ENCODE data around the gene CACHD1. TPM values are rescaled to one million over a fixed set of nuclear protein-coding genes. Genes with fewer than 3 reads are reported as not detected.

Gene CACHD1
- total RNA-seq, 2 experiments from 2014 or later = not detected

- H3K36me3 ChIP-seq (ENCODE audit: insufficient read depth, low read length) = no peaks in the 10 kb centered on the region
- ChIA-PET POLR2A (no interaction called here), CTCF (ENCODE audit: unreplicated experiment) (no interaction called here)
- DNase-seq (ENCODE audit: low spot score) = no peak
- intact Hi-C loops (cut with micrococcal nuclease; ENCODE audit: unreplicated experiment) = no loop called here
- H3K4me2 ChIP-seq (ENCODE audit: low read length) = no peak overlapping the region
- no peaks in the 10 kb centered on the region for H3K79me2 ChIP-seq (ENCODE audit: insufficient read depth, low read depth, low read length)
- H3K4me3 ChIP-seq (ENCODE audit: low read depth, low read length, poor library complexity, severe bottlenecking) = no peak overlapping the region
- no peaks in the 10 kb centered on the region for H4K20me1 ChIP-seq (ENCODE audit: insufficient read depth, low read length)
- no peak overlapping the region for H3K27ac ChIP-seq (ENCODE audit: low read depth, low read length, poor library complexity, severe bottlenecking)
- H2AFZ ChIP-seq (ENCODE audit: low read length) = no peak overlapping the region
- BruUV-seq (replicated peaks) = no TSS peak
- no peak for TF ChIP-seq CTCF (conservative IDR thresholded peaks at IDR 0.05; ENCODE audit: low read length)
- no peak for TF ChIP-seq EZH2phosphoT487 (IDR thresholded peaks at IDR 0.05; ENCODE audit: borderline replicate concordance, low read depth, low read length)
- H3K4me1 ChIP-seq (ENCODE audit: insufficient read depth, low read length, poor library complexity, severe bottlenecking) = no peaks in the 10 kb centered on the region
- no peaks in the 10 kb centered on the region for H3K9me2 ChIP-seq (ENCODE audit: insufficient read depth, low read length)
- H3K9me3 ChIP-seq (ENCODE audit: low read length) = no peaks in the 10 kb centered on the region
Measured at GRCh38 chr1:64472805-64473204, 2.9 kb downstream of the CACHD1 start.

- Histone ChIP-seq H3K79me2 (ENCODE audit: insufficient read depth, low read depth, low read length) (no peaks in the 10 kb centered on the region), H3K4me3 (ENCODE audit: low read depth, low read length, poor library complexity, severe bottlenecking) (no peak overlapping the region), H3K4me1 (ENCODE audit: insufficient read depth, low read length, poor library complexity, severe bottlenecking) (no peaks in the 10 kb centered on the region), H3K27ac (ENCODE audit: low read depth, low read length, poor library complexity, severe bottlenecking) (no peak overlapping the region), H4K20me1 (ENCODE audit: insufficient read depth, low read length) (no peaks in the 10 kb centered on the region), H3K9me3 (ENCODE audit: low read length) (no peaks in the 10 kb centered on the region), H3K36me3 (ENCODE audit: insufficient read depth, low read length) (no peaks in the 10 kb centered on the region), H2AFZ (ENCODE audit: low read length) (no peak overlapping the region), H3K4me2 (ENCODE audit: low read length) (no peak overlapping the region), H3K9me2 (ENCODE audit: insufficient read depth, low read length) (no peaks in the 10 kb centered on the region)
- intact Hi-C loops (cut with micrococcal nuclease; ENCODE audit: unreplicated experiment) = no loop called here
- TF ChIP-seq EZH2phosphoT487 (IDR thresholded peaks at IDR 0.05; ENCODE audit: borderline replicate concordance, low read depth, low read length) = no peak
- no peak for TF ChIP-seq CTCF (conservative IDR thresholded peaks at IDR 0.05; ENCODE audit: low read length)
- no TSS peak for BruUV-seq (replicated peaks)
- ChIA-PET POLR2A (no interaction called here), CTCF (ENCODE audit: unreplicated experiment) (no interaction called here)
- DNase-seq (ENCODE audit: low spot score) = no peak
Measured at GRCh38 chr1:64473367-64473766, 3.4 kb downstream of the CACHD1 start.

- H3K4me2 ChIP-seq (ENCODE audit: low read length) = no peak overlapping the region
- intact Hi-C loops (cut with micrococcal nuclease; ENCODE audit: unreplicated experiment) = no loop called here
- CTCF ChIA-PET (ENCODE audit: unreplicated experiment) = no interaction called here
- H4K20me1 ChIP-seq (ENCODE audit: insufficient read depth, low read length) = no peaks in the 10 kb centered on the region
- no TSS peak for BruUV-seq (replicated peaks)
- H3K4me1 ChIP-seq (ENCODE audit: insufficient read depth, low read length, poor library complexity, severe bottlenecking) = no peaks in the 10 kb centered on the region
- POLR2A ChIA-PET = no interaction called here
- TF ChIP-seq CTCF (conservative IDR thresholded peaks at IDR 0.05; ENCODE audit: low read length) = no peak
- TF ChIP-seq EZH2phosphoT487 (IDR thresholded peaks at IDR 0.05; ENCODE audit: borderline replicate concordance, low read depth, low read length) = no peak
- no peak overlapping the region for H3K4me3 ChIP-seq (ENCODE audit: low read depth, low read length, poor library complexity, severe bottlenecking)
- H2AFZ ChIP-seq (ENCODE audit: low read length) = no peak overlapping the region
- H3K9me2 ChIP-seq (ENCODE audit: insufficient read depth, low read length) = no peaks in the 10 kb centered on the region
- no peaks in the 10 kb centered on the region for H3K9me3 ChIP-seq (ENCODE audit: low read length)
- no peak for DNase-seq (ENCODE audit: low spot score)
- H3K36me3 ChIP-seq (ENCODE audit: insufficient read depth, low read length) = no peaks in the 10 kb centered on the region
- H3K79me2 ChIP-seq (ENCODE audit: insufficient read depth, low read depth, low read length) = no peaks in the 10 kb centered on the region
- H3K27ac ChIP-seq (ENCODE audit: low read depth, low read length, poor library complexity, severe bottlenecking) = no peak overlapping the region
Measured at GRCh38 chr1:64474133-64474532, 4.2 kb downstream of the CACHD1 start.
